Pons (tissue), 1 donor: Measurements from ENCODE around the gene UPK3B.
"Not testable (repeated sequence)": the region's sequence is repeated elsewhere in the genome, so short reads cannot be mapped to it uniquely, and the experiment has no call there.

Experiments used
- DNase-seq: peaks from one replicate; pipeline ENCODE4 v3.0.0-alpha.2; 2016; ENCODE audit warnings: low spot score

The UPK3B gene

DNA sequence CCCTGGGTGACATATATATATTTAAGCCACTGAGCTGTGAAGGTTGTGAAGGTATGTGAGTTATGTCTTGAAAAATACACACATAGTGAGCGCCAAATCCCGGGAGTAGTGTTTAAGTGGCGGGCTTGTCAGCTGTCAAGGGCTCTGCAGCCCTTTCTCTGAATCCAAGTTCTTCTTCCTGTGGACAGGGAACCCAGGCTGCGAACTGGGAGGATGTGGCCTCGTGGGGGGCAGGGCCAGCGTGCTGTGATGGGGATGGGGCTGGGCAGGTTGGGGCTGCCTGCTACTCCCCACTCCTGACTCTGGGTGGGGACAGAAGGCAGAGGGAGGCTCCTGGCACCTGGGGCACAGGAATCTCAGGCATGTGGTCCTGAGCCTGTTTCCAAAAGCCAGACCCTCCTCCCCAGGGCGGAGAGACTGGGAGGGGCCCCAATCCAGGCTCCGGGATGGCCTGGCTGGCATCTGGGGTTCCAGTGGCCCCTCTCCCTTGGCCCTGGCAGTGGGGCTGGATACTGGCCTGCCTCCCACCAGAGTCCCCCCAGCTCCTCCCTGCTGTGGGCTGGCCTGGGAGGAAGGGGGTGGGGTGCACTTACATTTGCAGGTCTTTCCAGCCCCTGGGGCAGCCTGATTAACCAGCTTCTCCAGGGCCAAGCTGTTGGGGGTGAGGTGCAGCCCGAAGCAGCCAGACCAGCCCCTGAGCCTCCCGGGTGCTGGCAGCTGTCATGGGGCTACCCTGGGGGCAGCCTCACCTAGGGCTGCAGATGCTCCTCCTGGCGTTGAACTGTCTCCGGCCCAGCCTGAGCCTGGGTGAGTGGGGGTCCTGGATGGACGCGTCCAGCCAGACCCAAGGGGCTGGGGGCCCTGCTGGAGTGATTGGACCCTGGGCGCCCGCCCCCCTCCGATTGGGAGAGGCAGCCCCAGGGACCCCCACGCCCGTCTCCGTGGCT is at the start of gene UPK3B:
Gene UPK3B (plus strand): TSS at position 622 of the 947 bp plus-strand sequence. CDS start 101 bp downstream, at position 723.
- DNase-seq, result no peak

DNA sequence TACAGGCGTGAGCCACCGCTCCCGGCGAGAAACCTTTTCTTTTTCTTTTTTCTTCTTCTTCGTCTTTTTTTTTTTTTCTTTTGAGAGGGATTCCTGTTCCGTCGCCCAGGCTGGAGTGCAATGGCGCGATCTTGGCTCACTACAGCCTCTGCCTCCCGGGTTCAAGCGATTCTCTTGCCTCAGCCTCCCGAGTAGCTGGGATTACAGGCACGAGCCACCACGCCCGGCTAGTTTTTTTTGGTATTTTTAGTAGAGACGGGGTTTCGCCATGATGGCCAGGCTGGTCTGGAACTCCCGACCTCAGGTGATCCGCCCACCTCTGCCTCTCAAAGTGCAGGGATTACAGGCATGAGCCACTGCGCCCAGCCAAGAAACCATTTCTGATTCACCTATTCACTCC is 49.6 kb upstream of the UPK3B start:
- not testable (repeated sequence) for DNase-seq

DNA sequence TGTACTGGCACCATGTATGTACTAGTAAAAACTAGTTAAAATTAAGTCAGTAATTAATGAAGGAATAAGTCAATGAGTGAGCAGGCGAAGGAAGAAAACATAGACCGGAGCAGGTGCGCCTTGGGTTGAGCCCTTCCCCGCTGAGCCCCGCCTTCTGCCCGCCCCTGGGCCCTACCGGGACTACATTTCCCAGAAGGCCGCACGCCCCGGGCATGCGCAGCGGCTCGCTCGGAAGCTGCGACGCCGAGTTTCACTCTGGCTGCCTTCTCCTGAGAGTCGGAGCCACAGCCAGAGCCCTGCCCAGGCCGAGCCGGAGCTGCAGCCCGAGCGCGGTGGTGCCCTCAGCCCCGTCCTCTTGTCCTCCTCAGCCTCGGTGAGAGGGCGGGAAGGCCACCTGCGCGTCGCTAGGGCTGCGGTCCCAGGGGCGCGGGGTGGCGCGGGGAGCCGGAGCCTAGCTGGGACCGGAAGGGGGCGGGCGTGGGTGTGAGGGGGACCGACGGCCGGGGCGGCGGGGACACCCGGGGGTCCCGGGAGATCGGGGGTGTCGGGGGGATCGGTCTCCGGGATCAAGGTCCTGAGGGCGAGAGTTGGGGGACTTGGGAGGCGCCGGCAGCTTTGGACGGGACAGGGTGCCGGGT is 48.8 kb upstream of the UPK3B start, which contains the start of gene DTX2:
Gene DTX2 (plus strand): TSS at position 246 of the 638 bp plus-strand sequence. CDS start 18,801 bp downstream, outside the sequence.
- not testable (repeated sequence) for DNase-seq

DNA sequence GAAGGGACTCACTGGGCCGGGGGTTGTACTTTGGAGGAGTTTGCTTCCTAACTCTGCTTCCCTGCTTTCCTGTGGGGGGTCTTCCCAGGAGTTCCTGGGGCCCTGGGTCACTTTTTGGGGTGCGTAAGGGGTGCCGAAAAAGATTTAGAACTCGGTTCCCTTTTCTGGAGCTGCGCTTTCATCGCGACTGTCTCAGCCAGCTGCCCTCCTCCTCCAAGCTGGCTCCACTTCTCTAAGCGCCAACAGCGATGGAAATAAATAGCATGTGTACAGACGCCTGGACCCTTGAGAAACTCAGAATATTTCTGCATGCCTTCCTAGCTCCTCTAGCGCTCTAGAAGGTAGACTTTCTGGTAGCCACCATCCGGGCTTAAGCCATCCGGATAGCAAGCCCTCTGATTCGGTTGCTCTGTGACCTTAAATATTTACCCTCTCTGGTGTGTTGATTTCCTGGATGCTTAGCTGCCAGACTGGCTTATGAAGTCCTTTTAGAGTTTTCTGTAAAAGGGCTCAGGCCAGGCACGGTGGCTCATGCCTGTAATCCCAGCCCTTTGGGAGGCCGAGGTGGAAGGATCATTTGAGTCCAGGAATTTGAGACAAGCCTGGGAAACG is 48.0 kb upstream of the UPK3B start:
- not testable (repeated sequence) for DNase-seq

DNA sequence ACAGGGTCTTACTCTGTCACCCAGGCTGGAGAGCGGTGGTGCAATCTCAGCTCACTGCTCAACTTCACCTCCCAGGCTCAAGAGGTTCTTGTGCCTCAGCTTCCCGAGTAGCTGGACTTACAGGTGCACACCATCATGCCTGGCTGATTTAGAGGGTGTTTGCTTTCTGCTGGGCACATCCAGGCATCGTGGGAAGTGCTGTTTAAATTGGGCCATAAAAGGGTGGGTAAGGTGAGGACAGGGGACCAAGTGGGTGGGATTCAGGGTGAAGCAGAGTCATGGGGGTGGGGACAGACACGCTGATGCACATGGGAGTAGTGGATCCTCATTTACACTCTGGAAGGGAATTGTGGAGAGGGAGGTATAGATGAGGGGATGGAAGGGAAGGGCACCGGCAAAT is 45.4 kb upstream of the UPK3B start:
- DNase-seq, result not testable (repeated sequence)

DNA sequence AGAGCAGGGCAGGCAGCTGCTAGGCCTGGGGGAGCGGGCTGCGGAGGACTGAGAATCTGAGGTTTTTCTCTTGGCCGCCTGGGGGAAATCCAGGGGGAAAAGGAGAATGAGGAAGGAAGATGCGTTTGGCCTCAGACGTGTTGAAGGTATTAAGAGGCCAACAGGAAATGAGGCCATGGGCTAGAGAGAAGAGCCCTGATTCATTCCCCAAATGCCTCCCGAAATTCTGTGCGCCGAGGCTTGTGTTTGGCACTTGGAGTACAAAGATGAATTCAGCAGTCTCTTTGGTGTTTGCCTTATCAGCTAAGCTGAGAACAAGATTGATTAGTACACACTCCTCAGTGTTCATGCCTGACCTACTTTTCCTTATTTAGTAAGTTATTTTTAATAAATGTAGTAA is 44.4 kb upstream of the UPK3B start:
- DNase-seq, result not testable (repeated sequence)

DNA sequence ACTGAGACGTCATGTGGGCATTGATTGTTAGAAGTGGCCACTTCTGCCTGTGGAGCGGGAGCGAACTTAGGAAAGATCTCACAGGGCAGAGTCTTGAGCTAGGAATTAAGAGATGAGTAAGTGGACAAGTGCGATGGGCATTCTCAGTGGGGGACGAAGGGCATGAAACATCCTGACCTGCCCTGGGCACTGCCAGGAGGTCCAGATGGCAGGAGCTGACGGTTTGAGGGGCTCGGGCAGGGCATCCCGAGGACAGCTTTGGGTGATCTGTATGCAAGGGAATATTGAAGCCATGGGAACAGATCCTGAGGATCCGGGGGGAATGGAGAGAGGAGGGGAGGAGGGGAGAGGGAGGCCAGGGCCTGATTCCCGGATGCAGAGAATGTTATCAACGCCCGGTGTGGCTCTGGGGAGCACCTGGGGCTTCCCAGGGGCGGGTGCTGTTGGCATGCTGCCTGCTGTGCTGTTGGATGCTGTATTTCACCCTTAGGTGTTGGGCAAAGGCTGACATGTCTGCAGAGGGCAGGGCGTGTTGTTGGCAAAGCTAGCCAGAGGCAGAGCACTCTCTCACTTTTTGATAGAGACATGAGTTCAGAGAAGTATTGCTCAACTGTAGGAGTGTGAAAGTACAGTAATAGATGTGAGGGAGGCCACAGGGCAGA is 42.5 kb upstream of the UPK3B start:
- not testable (repeated sequence) for DNase-seq

DNA sequence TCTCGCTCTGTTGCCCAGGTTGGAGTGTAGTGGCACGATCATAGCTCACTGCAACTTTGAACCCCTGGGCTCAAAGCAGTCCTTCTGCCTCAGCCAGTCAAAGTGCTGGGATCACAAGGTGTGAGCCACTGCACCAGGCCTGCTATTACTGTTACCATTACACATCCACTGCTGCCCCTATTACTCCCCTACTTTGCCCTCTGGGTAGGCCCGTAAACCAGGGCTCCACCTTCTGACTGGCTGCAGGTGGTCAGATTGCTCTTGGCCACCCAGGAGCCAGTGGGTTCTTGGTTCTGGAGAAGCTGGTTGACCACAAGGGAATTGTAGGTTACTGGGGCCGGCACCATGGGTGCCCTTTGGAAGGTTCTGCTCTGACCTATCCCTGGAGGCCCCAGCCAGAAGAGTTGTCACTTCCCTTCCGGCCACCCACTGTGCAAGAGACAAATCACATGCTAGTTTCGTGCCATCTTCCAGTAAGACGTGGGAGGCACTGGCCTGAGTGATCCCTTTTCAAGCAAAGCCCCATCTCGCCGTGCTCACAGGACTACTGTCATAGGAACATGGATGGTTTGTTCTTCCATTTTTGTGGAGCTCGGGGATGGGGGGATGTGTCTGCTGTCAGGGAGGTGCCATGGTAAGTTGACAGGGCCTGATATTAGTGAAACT is 38.7 kb upstream of the UPK3B start:
- peak; percentile 4 for DNase-seq

DNA sequence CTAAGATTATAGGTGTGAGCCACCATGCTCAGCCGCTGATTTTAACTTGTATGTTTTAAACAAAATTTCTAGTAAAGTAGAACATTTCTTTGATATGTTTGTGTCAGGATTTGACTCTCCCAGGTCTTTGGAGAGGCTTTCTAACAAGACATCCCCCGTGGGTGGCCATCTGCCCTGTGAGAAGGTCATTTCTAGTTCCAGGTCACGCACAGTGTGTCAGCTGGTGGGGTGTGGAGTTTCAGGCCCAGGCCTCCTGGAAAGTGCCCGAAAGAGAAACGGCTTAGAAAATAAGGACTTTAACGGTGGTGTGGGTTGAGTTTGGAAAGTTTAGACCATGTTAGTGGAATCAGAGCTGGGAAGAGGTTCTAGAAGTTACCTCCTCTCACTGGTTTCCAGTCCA is 37.3 kb upstream of the UPK3B start:
- DNase-seq, result not testable (repeated sequence)

DNA sequence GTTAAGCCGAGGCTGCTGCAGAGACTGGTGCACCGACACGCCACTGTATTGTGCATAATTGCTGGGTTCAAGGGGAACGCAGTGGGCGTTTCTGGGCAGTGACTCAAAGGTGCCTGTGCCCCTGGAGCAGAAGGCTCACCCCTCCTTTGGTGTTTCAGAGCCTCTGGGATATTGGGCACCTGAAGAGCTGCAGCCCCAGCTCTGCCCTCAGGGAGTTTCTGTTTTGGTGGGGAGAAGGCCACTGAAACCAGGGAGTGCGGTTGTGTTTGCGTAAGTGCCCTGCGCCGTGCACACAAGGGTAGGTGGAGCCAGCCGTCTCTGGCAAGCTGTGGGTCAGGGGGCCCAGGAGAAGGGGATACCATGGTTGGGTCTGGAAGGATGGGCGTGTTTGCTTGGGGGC is 34.1 kb upstream of the UPK3B start:
- DNase-seq, result not testable (repeated sequence)

DNA sequence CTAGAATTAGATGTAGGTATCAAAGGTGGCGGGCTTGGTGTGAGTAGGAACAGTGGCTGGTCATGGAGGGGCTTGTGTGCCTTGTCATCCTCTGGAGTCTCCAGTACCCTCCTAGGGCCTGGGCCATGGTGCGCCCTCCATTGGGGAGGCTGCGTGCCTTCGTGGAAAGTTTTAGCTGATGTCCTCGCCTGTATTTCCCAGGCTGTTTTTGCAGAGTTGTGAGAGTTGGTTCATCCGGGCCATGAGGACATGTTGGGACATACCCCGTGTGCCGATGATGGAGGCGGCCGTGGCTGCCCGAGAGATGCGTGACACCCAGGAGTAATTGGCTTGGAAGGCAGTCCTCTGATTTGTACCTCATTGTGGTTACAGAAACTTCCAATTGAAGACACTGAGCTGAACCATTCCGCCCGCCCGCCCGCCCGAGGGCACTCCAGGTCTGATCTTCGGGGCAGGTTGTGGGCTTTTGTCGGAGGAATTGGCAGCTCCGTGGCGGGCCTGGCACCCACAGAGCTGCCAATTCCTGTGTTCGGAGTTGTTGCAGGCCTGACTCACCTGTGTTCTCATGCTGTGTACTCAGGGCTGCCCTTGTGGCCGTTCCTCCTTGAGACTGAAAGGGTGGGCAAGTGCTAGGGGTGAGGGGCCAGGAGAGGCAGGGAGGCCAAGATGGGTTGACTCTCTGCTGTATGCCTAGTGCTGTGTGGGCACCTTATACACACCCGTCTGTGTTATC is 33.4 kb upstream of the UPK3B start:
- DNase-seq, result not testable (repeated sequence)

DNA sequence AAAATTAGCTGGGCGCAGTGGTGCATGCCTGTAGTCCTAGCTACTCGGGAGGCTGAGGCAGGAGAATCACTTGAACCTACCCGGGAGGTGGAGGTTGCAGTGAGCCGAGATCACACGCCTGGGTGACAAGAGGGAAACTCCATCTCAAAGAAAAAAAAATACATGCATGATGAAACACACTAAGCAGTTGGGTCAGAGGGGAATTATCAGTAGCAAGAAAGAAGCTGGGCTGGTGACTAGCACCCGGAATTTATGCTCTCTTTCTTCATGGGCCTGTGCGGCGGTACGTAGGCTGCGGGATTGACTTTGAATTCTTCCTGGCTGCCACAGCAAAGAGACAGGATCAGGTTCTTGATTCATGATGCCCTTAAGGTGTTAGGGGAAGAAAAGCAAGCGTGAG is 30.7 kb upstream of the UPK3B start:
- DNase-seq, result not testable (repeated sequence)

DNA sequence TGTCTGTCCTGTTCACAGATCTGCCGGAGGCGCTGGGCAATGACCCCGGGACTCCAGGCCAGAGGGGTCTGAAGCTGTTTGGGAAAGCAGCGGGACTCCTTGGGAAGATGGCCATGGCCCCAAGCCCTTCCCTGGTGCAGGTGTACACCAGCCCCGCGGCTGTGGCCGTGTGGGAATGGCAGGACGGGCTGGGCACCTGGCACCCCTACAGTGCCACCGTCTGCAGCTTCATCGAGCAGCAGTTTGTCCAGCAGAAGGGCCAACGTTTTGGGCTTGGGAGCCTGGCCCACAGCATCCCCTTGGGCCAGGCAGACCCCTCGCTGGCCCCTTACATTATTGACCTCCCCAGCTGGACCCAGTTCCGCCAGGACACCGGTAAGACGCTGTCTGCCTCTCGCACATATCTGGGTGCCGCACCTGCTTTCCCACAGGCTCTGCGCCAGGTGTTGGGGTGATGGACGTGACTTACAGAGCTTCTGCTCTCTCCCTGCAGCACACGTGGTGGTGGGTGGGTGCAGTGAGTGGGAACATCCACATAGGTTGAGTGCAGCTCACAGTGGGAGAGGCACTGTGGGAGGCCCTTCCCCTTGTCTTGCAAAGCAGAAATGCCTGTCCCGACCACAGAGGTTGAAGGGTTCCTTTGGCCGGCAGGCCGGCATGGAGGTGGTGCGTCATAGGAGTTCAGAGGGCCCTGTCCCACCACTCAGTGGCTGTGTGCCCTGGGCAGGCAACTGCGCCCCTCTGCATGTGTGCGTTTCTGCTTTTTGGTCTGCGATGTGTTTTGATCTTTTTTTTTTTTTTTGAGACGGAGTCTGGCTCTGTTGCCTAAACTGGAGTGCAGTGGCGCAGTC is 29.7 kb upstream of the UPK3B start:
- not testable (repeated sequence) for DNase-seq

DNA sequence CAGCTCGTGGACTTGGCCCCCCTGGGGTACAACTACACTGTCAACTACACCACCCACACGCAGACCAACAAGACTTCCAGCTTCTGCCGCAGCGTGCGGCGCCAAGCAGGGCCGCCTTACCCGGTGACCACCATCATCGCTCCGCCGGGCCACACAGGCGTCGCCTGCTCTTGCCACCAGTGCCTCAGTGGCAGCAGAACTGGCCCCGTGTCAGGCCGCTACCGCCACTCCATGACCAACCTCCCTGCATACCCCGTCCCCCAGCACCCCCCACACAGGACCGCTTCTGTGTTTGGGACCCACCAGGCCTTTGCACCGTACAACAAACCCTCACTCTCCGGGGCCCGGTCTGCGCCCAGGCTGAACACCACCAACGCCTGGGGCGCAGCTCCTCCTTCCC is 27.7 kb upstream of the UPK3B start:
- DNase-seq, result not testable (repeated sequence)

DNA sequence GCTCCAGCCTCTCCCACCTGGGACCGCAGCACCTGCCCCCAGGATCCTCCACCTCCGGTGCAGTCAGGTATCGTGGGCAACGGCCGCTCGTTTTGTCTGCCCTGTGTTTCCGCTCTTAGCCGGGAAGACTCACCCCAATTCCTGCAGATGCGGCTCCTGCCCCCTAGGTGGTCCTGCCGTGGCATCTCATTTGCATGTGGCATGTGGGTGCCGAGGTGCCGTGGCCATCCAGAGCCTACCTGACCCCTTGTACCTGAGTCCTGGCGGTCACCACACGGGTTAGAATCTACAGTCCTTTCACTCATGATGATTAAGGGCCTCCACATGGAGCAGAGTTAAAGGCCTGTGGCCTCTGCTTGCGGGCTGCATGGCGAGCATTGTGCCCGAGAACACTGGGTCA is 27.3 kb upstream of the UPK3B start:
- DNase-seq, result not testable (repeated sequence)

DNA sequence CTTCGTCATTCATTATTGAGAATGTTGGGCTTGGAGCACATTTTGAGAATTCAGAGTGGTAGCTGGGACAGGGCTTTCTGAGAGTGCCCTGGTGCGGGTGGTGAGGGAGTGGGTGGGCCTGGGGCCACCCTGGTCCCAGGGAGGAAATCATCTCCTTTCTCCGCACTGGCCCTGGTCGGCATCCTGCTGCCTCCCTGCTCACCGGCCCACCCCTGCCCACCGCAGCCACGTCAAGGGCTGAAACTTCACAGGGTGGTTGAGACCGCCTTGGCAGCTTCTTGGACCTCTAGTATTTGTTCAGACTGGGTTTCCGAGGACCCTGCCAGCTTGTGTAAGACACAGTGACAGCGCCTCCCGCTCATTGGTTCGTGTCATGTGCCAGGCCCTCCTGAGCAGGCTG is 25.9 kb upstream of the UPK3B start:
- not testable (repeated sequence) for DNase-seq

DNA sequence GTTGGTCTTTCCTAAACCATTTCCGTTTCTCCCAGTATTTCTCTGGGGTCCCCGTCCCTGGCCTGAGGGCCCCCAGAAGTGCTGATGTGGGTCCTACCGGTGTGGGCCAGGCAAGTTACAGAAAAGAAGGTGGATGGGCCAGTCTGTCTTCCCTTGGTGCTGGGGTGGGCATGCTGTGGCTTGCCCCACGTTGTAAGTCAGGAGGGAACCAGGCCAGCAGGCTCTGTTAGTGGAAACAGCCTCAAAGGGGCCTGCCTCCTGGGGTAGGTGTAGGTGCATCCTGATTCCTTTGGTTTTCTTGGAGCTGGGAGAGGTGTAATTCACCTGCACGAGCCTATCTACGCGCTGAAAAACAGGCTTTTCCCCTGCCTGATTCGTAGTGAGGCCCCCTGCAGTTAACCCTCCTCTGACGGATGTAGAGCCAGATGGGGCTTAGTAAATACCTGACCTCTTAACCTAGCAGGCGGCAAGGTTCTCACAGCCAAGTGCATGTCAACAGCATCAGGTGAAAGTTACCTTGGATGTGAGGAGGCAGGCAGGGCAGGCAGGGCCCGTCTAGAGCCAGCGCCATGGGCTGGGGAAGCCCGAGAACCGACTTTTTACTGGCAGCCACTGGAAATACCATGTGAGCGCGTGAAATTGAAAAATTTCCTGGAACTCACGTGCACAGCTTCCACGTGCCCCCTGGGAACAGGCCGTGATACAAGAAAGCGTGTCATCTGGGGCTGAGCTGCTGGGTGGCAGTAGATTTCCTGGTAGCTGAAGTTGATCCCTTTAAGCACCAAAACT is 24.3 kb upstream of the UPK3B start:
- not testable (repeated sequence) for DNase-seq

DNA sequence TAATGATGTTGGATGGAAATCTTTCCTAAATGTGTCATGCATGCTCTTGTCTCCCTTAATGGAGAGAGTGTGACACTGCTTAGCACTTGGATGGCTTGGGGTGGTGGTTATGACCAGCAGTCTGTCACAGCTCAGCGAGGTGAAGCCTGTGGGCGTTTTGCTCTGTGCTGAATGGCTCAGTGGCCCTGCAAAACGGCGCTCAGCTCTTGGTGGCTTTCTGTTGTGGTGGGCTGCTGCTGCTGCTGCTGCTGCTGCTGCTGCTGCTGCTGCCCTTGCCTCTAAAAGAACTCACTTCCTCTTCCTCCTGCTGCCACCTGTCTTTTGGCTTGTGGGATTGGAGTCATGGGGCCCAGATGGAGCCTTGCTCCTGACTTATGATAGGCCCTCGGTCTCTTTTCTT is 23.7 kb upstream of the UPK3B start:
- not testable (repeated sequence) for DNase-seq

DNA sequence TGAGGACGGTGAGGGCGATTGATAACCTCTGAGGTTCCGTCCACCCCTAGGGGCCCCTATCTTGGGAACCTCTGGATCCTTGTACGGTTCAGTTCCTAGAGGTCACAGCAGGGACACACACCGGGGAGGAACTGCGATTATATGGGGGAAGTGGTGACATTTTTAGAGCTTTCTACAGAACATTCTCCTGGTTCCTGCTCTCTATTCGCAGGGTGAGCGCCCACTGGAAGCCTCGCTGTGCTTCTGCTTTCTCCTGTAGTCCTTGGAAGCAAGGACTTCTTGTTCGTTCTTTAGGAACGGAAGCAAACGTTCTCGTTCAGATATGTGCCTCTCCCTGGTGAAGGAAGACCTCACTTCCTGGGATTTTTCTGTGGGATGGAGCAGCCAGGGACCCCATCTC is 22.4 kb upstream of the UPK3B start:
- not testable (repeated sequence) for DNase-seq
